GM21737 (cell line): ENCODE data around the gene LTB.

Experiments used
- ATAC-seq: cut with Tn5 transposase; IDR thresholded peaks from one replicate; pipeline ENCODE4 v1.9.1; 2021; ENCODE audit warnings: mild to moderate bottlenecking, moderate library complexity; ENCODE audit not compliant: unreplicated experiment

LTB gene

GRCh38 chr6:31576897-31577578 is 5.2 kb downstream of the LTB start:
- ATAC-seq: no peak

GRCh38 chr6:31575952-31576685 is 6.1 kb downstream of the LTB start:
- ATAC-seq: no peak

- ATAC-seq: no peak
These were observed 6.8 kb downstream of the LTB start, which contains the start of gene TNF for GRCh38 chr6:31575335-31575901. TSS of gene TNF (plus strand) at chr6:31575565. CDS start at chr6:31575742, 177 bp downstream.

GRCh38 chr6:31574106-31575061 is 7.8 kb downstream of the LTB start:
- ATAC-seq: no peak

- no peak for ATAC-seq
These were observed 8.8 kb downstream of the LTB start for GRCh38 chr6:31573239-31574105.

GRCh38 chr6:31572041-31572911 is 9.9 kb downstream of the LTB start, which contains the start of gene LTA:
TSS of gene LTA (plus strand) at chr6:31572289. CDS start at chr6:31572743, 454 bp downstream.
- ATAC-seq: peak; percentile 34

GRCh38 chr6:31569861-31570536 is 12.2 kb downstream of the LTB start:
- no peak for ATAC-seq

- peak; percentile 53 for ATAC-seq
These were observed 13.7 kb downstream of the LTB start for GRCh38 chr6:31568537-31568961.

- ATAC-seq: no peak
These were observed 14.5 kb downstream of the LTB start for GRCh38 chr6:31567531-31568370.

- ATAC-seq: no peak
These were observed 21.5 kb downstream of the LTB start for GRCh38 chr6:31560697-31561058.

GRCh38 chr6:31559958-31560696 is 22.1 kb downstream of the LTB start:
- ATAC-seq: peak; percentile 58

GRCh38 chr6:31559606-31559957 is 22.6 kb downstream of the LTB start:
- peak; percentile 2 for ATAC-seq

- ATAC-seq: no peak
These were observed 23.4 kb downstream of the LTB start for GRCh38 chr6:31558631-31559500.

GRCh38 chr6:31558318-31558625 is 24.0 kb downstream of the LTB start:
- ATAC-seq: no peak

GRCh38 chr6:31557443-31558317 is 24.5 kb downstream of the LTB start:
- no peak for ATAC-seq
